Lower lobe of right lung (tissue), 2 donors: ENCODE data around the gene DUSP6. TPM values are rescaled to one million over a fixed set of nuclear protein-coding genes. Genes with fewer than 3 reads are reported as not detected.
A peak's percentile ranks its signal among the peaks of the same experiment; 100 is the strongest.

Source experiments
- ATAC-seq, 2 donors: fragments of 200-7000 bp; cut with Tn5 transposase; one replicate each; pipeline ENCODE4 v1.9.1; 2020 to 2022; ENCODE audit warnings: mild to moderate bottlenecking in 2 of 2, moderate library complexity in 2 of 2
- DNase-seq: peaks from one replicate; pipeline ENCODE4 v3.0.0-alpha.2; 2020
- H3K27ac ChIP-seq: fragments of 200-600 bp; one replicate; pipeline ENCODE4 v1.8.0; 2022
- H3K27me3 ChIP-seq: fragments of 200-600 bp; one replicate; pipeline ENCODE4 v1.8.0; 2022; ENCODE audit warnings: low read depth
- H3K36me3 ChIP-seq: fragments of 200-600 bp; one replicate; pipeline ENCODE4 v1.8.0; 2022; ENCODE audit warnings: mild to moderate bottlenecking
- H3K4me1 ChIP-seq: fragments of 200-600 bp; one replicate; pipeline ENCODE4 v1.8.0; 2022
- H3K4me3 ChIP-seq: fragments of 200-600 bp; one replicate; pipeline ENCODE4 v1.8.0; 2022; ENCODE audit warnings: mild to moderate bottlenecking
- H3K9me3 ChIP-seq: fragments of 200-600 bp; one replicate; pipeline ENCODE4 v1.8.0; 2022
- intact Hi-C: fragments of 100-400 bp; cut with DNase I; formaldehyde crosslinking; loops from one replicate; pipeline ENCODE4 v1.11.0; 2022
- total RNA-seq: library from RNA; stranded (reverse); fragmentation: NEBNext Ultra II Directional; extraction: Animal tissue kit (Norgen Biotek cat#: 25700); gene quantifications from one replicate; pipeline ENCODE4 v1.2.1, GENCODE V29; 2021
- TF ChIP-seq, protein P1 (sequence below): fragments of 200-600 bp; IDR thresholded peaks from one replicate; pipeline ENCODE4 v1.8.0; 2022; ENCODE audit warnings: antibody characterized with exemption, mild to moderate bottlenecking
- donor health status: DM: no; HTN: yes; CAD: no; lungs with severe emphysema.

DUSP6 gene
- total RNA-seq, 1 donor from 2014 or later: 196 TPM

DNA sequence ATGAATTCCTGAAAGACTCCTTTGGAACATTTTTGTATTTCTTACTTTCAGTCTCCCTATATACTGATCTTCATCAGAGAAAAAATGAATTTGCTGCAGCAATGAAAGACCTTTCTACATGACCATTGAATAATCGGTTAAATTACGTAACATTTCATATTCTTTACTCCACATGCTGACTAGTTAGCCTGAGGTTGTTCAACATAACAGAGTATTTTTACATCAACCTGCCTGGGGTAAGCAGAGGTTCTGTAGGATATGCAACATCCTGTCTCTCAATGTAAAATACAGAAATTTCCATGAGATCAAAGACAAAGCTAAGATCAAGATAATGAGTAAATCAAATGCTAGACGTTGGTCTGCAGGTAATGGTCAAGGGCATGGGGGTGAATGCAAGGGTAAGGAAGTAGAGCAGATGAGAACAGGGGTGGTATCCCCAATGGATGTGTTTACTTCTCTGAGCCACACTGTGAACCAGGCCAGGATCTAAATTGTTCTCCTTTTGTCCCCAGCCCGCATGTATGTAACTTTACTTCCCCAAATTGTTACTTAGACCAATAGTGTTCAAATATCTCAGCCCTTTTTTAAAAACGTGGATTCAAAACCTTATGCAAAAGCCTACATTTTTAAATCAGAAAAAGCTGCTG, 45.4 kb downstream of the DUSP6 start:
- intact Hi-C loops: no loop called here

DNA sequence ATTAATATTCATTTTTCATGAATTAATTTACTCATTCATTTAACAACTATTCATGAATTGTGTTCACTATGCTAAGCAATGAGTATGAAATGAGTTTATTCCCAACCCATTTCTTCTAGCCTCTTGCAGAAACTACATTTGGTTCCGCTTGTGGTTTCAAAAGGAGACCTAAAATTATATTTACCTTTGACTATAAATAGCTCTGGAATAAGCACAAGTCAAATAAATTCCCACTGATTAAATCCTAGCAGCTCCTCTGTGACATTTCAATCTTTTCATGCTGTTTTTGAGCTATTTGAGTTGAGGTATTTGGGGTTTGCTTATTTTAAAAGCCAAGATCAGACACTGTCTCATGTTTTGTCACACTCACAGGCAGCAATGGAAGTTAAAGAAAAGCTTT, 46.9 kb downstream of the DUSP6 start:
- ATAC-seq: peak in 1 of 2 donors; percentile 46

More for the DNA sequence above, 45.4 kb downstream of the DUSP6 start:
- Histone ChIP-seq H3K36me3 (no peaks in the 10 kb centered on the region), H3K27ac (no peak overlapping the region), H3K27me3 (no peaks in the 10 kb centered on the region), H3K9me3 (no peaks in the 10 kb centered on the region), H3K4me1 (no peaks in the 10 kb centered on the region), H3K4me3 (no peak overlapping the region)
- peak; percentile 21 to 54 for ATAC-seq
- TF ChIP-seq, protein P1, sequence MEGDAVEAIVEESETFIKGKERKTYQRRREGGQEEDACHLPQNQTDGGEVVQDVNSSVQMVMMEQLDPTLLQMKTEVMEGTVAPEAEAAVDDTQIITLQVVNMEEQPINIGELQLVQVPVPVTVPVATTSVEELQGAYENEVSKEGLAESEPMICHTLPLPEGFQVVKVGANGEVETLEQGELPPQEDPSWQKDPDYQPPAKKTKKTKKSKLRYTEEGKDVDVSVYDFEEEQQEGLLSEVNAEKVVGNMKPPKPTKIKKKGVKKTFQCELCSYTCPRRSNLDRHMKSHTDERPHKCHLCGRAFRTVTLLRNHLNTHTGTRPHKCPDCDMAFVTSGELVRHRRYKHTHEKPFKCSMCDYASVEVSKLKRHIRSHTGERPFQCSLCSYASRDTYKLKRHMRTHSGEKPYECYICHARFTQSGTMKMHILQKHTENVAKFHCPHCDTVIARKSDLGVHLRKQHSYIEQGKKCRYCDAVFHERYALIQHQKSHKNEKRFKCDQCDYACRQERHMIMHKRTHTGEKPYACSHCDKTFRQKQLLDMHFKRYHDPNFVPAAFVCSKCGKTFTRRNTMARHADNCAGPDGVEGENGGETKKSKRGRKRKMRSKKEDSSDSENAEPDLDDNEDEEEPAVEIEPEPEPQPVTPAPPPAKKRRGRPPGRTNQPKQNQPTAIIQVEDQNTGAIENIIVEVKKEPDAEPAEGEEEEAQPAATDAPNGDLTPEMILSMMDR: no peak
- no peak for DNase-seq

DNA sequence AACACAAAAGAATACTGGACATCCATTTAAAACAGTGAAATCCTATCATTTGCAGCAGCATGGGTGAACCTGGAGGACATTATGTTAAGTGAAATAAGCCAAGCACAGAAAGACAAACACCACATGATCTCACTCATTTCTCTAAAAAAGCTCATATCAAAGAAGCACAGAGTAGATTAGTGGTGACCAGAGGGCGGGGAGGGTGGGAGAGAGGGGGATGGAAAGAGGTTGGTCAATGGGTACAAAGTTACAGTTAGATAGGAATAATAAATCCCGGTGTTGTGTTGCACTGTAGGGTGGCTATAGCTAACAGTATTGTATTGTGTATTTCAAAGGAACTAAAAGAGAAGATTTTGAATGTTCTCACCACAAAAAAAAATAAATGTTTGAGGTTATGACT, 52.4 kb downstream of the DUSP6 start:
- DNase-seq: no peak
- Histone ChIP-seq H3K36me3 (no peaks in the 10 kb centered on the region), H3K27me3 (no peaks in the 10 kb centered on the region), H3K27ac (no peak overlapping the region), H3K4me3 (no peak overlapping the region), H3K9me3 (no peaks in the 10 kb centered on the region), H3K4me1 (no peaks in the 10 kb centered on the region)
- ATAC-seq: no peak
- TF ChIP-seq, protein P1: no peak
- intact Hi-C loops: no loop called here

More for the DNA sequence above, 46.9 kb downstream of the DUSP6 start:
- Histone ChIP-seq H3K27ac (no peak overlapping the region), H3K4me1 (no peaks in the 10 kb centered on the region), H3K27me3 (no peaks in the 10 kb centered on the region), H3K9me3 (no peaks in the 10 kb centered on the region), H3K4me3 (no peak overlapping the region), H3K36me3 (no peaks in the 10 kb centered on the region)
- DNase-seq: no peak
- TF ChIP-seq, protein P1: no peak
- intact Hi-C loops: no loop called here

DNA sequence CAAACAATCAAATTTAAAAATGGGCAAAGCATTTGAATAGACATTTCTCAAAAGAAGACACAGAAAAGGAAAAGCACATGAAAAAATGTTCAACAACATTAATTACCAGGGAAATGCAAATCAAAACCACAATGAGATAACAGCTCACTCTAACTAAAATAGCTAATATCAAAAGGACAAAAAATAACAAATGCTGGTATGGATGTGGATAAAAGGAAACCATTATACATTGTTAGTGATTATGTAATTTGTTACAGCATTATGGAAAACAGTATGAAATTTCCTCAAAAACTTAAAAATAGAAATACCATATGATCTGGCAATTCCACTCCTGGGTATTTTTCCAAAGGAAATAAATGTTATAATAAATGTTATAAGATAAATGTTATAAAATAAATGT, 52.9 kb downstream of the DUSP6 start:
- DNase-seq: no peak
- Histone ChIP-seq H3K36me3 (no peaks in the 10 kb centered on the region), H3K4me1 (no peaks in the 10 kb centered on the region), H3K9me3 (no peaks in the 10 kb centered on the region), H3K27ac (no peak overlapping the region), H3K27me3 (no peaks in the 10 kb centered on the region), H3K4me3 (no peak overlapping the region)
- TF ChIP-seq, protein P1: no peak
- intact Hi-C loops: no loop called here
- ATAC-seq: no peak

Other genes with a start within 250 kb of the DUSP6 start
- 9.6 TPM for gene GALNT4, start 172.3 kb upstream of the DUSP6 start, total RNA-seq
- 15.5 TPM for gene POC1B, start 173.5 kb upstream of the DUSP6 start, total RNA-seq